Inflammatory macrophage treated with lipopolysaccharide for 4 hours (primary cell): Measurements from ENCODE around the gene PRORP.
"Not testable (repeated sequence)": the region's sequence is repeated elsewhere in the genome, so short reads cannot be mapped to it uniquely, and the experiment has no call there.

ENCODE experiments used
- DNase-seq: peaks from one replicate; pipeline ENCODE4 v3.0.0-alpha.2; 2020

PRORP gene

GRCh38 chr14:35140718-35141581 is 18.6 kb downstream of the PRORP start:
- peak; percentile 61 for DNase-seq

- DNase-seq, result no peak
These were observed 21.7 kb downstream of the PRORP start for GRCh38 chr14:35144029-35144428.

GRCh38 chr14:35146711-35147149 is 24.4 kb downstream of the PRORP start:
- no peak for DNase-seq

- DNase-seq, result no peak
These were observed 24.8 kb downstream of the PRORP start for GRCh38 chr14:35147186-35147585.

- no peak for DNase-seq
These were observed 25.4 kb downstream of the PRORP start for GRCh38 chr14:35147711-35148110.

GRCh38 chr14:35149239-35149638 is 26.9 kb downstream of the PRORP start:
- DNase-seq, result no peak

GRCh38 chr14:35152531-35152930 is 30.2 kb downstream of the PRORP start:
- not testable (repeated sequence) for DNase-seq

- DNase-seq, result no peak
These were observed 31.7 kb downstream of the PRORP start for GRCh38 chr14:35154016-35154415.

GRCh38 chr14:35155962-35156361 is 33.6 kb downstream of the PRORP start:
- peak; percentile 83 for DNase-seq

GRCh38 chr14:35158491-35158890 is 36.1 kb downstream of the PRORP start:
- DNase-seq, result no peak

GRCh38 chr14:35158951-35159653 is 36.8 kb downstream of the PRORP start:
- no peak for DNase-seq

- peak; percentile 27 for DNase-seq
These were observed 37.5 kb downstream of the PRORP start for GRCh38 chr14:35159742-35160409.

- DNase-seq, result no peak
These were observed 38.9 kb downstream of the PRORP start for GRCh38 chr14:35161231-35161630.

GRCh38 chr14:35163384-35163783 is 41.0 kb downstream of the PRORP start:
- DNase-seq, result no peak

- no peak for DNase-seq
These were observed 42.5 kb downstream of the PRORP start for GRCh38 chr14:35164849-35165248.

- no peak for DNase-seq
These were observed 45.1 kb downstream of the PRORP start for GRCh38 chr14:35167496-35167895.
